CD4-positive, CD25-positive, alpha-beta regulatory T cell (primary cell): ENCODE results near the gene ATP8B1. TPM values are rescaled to one million over a fixed set of nuclear protein-coding genes. Genes with fewer than 3 reads are reported as not detected.

ENCODE experiments used
- ATAC-seq, 2 donors: fragments of 150-1000 bp; cut with Tn5 transposase; one replicate each; pipeline ENCODE4 v1.10.0; 2021; ENCODE audit warnings: low read depth in 2 of 2, moderate number of reproducible peaks in 2 of 2, moderate library complexity in 1 of 2
- DNase-seq, 3 donors: peaks; one replicate each; pipeline versions ENCODE4 v3.0.0 to v3.0.0-alpha.2; 2012 to 2022; ENCODE audit warnings: mixed read lengths in 1 of 3
- H3K27ac ChIP-seq: one replicate; pipeline ENCODE4 v1.7.0; 2013; ENCODE audit warnings: mild to moderate bottlenecking, low read length; ENCODE audit not compliant: insufficient read depth, poor library complexity, severe bottlenecking
- H3K27me3 ChIP-seq: one replicate; pipeline ENCODE4 v1.7.0; 2013; ENCODE audit warnings: low read length; ENCODE audit not compliant: control insufficient read depth, insufficient read depth
- H3K36me3 ChIP-seq: one replicate; pipeline ENCODE4 v1.7.0; 2013; ENCODE audit warnings: mild to moderate bottlenecking, low read length, moderate library complexity; ENCODE audit not compliant: control insufficient read depth, insufficient read depth
- H3K4me1 ChIP-seq: 2 replicates; pipeline ENCODE4 v1.7.0; 2013; ENCODE audit warnings: mild to moderate bottlenecking, low read length; ENCODE audit not compliant: insufficient read depth, control insufficient read depth, poor library complexity, severe bottlenecking
- H3K4me3 ChIP-seq: one replicate; pipeline ENCODE4 v1.7.0; 2013; ENCODE audit warnings: low read depth, mild to moderate bottlenecking, low read length, moderate library complexity
- H3K9me3 ChIP-seq, 2 experiments: 1 replicate in 1 of 2; 2 replicates in 1 of 2; pipeline ENCODE4 v1.7.0; 2013; ENCODE audit warnings: low read length in 2 of 2, mild to moderate bottlenecking in 1 of 2, moderate library complexity in 1 of 2; ENCODE audit not compliant: control insufficient read depth in 2 of 2
- H3K27ac Mint-ChIP-seq, 3 donors: one replicate each; pipeline ENCODE4 v1.8.0; 2020 to 2022; ENCODE audit warnings: mild to moderate bottlenecking in 3 of 3, mixed read lengths in 3 of 3, moderate library complexity in 2 of 3
- H3K27me3 Mint-ChIP-seq: one replicate; pipeline ENCODE4 v1.8.0; 2022; ENCODE audit warnings: mild to moderate bottlenecking, mixed read lengths
- H3K36me3 Mint-ChIP-seq: one replicate; pipeline ENCODE4 v1.8.0; 2020; ENCODE audit warnings: mixed read lengths
- H3K4me1 Mint-ChIP-seq, 4 donors: one replicate each; pipeline ENCODE4 v1.8.0; 2020 to 2022; ENCODE audit warnings: mixed read lengths in 4 of 4, mild to moderate bottlenecking in 1 of 4
- H3K4me3 Mint-ChIP-seq, 4 donors: one replicate each; pipeline ENCODE4 v1.8.0; 2020 to 2022; ENCODE audit warnings: mild to moderate bottlenecking in 4 of 4, mixed read lengths in 4 of 4, moderate library complexity in 3 of 4
- H3K9me3 Mint-ChIP-seq, 7 donors: one replicate each; pipeline ENCODE4 v1.8.0; 2020 to 2022; ENCODE audit warnings: mixed read lengths in 7 of 7, mild to moderate bottlenecking in 3 of 7, moderate library complexity in 2 of 7
- polyA plus RNA-seq, 4 donors: library from polyadenylated mRNA; unstranded; fragments of 300-500 nt; fragmentation: Illumina TruSeq; gene quantifications; one replicate each; pipeline ENCODE4 v1.2.3, GENCODE V29; 2021
- total RNA-seq: library from RNA; stranded (reverse); gene quantifications from one replicate; pipeline ENCODE4 v1.2.3, GENCODE V29; 2022

ATP8B1 gene
- total and polyA plus RNA-seq, 5 donors from 2014 or later, result 0.20 TPM; not detected in 4

DNA sequence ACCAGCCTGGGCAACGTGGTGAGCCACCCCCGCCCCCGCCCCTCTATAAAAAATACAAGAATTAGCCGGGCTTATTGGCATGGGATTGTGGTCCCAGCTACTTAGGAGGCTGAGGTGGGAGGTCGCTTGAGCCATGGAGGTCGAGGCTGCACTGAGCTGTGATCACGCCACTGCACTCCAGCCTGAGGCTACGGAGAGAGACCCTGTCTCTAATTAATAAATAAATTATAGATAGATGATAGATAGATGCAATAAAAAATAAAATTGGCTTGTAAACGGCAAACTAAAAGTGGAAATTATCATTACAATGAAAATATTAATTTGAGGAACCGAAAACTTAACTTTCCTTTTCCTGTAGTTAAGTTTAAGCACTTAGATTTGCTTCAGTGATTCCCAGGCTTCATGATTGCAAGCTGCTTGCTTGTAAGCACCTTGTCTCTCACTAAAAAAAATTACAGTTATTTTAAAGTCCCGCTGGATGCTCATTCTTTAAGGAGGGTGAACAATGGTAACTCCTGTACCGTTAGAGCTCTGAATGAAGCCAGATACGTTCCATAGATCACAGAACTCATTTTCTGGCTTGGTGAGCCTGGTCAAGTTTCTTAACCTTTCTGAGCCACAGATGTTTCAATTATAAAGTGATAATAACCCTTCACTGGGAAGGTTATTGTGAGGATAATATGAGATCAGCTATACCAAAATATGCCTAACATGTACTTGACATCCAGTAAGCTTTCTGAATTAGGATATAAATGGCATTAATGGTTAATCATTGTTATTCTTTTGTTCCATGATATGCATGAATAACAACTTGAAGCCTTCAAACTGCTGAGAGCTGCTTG is 172.1 kb downstream of the ATP8B1 start:
- no peak for ATAC-seq
- Mint-ChIP-seq H3K27me3 (peaks cover 4% of the 10 kb centered on the region), H3K9me3 (no peaks in the 10 kb centered on the region), H3K4me1 (peaks cover 9 to 24% (median 16%) of the 10 kb centered on the region in 4 donors), H3K27ac (peak overlapping the region; percentile 96 to 97 (median 97)), H3K36me3 (peaks cover 15% of the 10 kb centered on the region), H3K4me3 (peak overlapping the region; percentile 93 to 100 (median 98))
- Histone ChIP-seq H3K27ac (peak overlapping the region; percentile 71), H3K36me3 (no peaks in the 10 kb centered on the region), H3K9me3 (no peaks in the 10 kb centered on the region), H3K4me3 (peak overlapping the region; percentile 88), H3K4me1 (peaks cover 20% of the 10 kb centered on the region), H3K27me3 (no peaks in the 10 kb centered on the region)
- DNase-seq, result no peak

DNA sequence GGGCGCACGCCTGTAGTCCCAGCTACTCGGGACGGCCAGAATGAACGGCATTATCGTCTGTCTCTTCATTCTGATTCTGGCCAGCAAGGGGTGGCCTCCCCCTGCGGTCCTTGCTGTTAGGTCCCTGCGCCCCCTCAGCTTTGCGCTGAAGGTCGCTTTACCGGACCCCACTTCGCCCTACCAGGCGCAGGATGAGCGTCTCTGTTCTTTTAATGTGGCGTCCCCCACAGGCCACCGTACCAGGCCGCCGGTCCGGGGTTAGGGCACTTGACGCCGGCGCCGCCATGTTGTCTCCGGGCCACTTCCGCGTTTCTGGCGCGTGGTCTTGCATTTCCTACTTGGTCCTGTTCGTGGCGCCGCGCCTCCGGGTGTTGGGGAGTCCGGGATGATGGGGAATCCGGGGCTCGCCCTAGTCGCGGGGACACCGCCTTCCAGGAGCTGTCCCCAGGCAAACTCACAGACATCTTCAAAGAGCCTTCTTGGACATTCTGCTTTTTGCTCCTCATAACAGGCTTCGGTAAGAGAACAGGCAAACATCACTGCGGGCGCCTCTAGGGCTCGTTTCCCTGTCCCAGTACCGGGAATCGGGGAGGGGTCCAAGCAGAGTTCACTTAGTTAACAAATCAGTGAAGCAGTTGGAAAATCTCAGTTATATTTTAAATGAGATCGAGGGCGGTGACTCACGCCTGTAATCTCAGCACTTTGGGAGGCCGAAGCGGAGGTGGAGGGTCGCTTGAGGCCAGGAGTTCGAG is 172.9 kb downstream of the ATP8B1 start:
- Mint-ChIP-seq H3K4me1 (peaks cover 9 to 24% (median 13%) of the 10 kb centered on the region in 4 donors), H3K27me3 (peaks cover 4% of the 10 kb centered on the region), H3K36me3 (peaks cover 12% of the 10 kb centered on the region), H3K27ac (peak overlapping the region; percentile 96 to 97 (median 97)), H3K9me3 (no peaks in the 10 kb centered on the region), H3K4me3 (peak overlapping the region; percentile 93 to 100 (median 98))
- H3K4me3 ChIP-seq, result peak overlapping the region; percentile 88
- no peaks in the 10 kb centered on the region for H3K27me3 ChIP-seq
- peak overlapping the region; percentile 71 for H3K27ac ChIP-seq
- H3K9me3 ChIP-seq, result no peaks in the 10 kb centered on the region
- peaks cover 20% of the 10 kb centered on the region for H3K4me1 ChIP-seq
- peak; percentile 98 for ATAC-seq
- DNase-seq, result peak; percentile 91 to 95 (median 92)
- no peaks in the 10 kb centered on the region for H3K36me3 ChIP-seq

DNA sequence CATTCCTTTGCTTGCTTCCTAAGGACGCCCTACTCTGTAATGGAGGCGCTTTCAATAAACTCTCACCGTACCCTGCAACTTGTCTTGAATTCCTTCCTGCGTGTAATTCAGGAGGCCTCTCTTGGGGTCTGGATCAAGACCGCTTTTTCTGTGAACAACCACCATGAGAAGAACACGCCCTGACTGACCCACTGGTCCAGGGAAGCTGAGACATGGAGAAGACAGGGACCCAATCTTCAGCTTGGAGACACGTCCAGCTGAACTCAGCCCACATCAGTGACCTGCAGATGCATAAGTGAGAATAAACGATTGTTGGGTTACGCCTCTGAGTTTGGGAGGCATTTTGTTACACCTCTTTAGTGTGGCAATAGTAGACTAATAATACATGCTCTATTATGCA is 173.7 kb downstream of the ATP8B1 start:
- Histone ChIP-seq H3K4me1 (peaks cover 20% of the 10 kb centered on the region), H3K27me3 (no peaks in the 10 kb centered on the region), H3K9me3 (no peaks in the 10 kb centered on the region), H3K27ac (peak overlapping the region; percentile 71), H3K4me3 (peak overlapping the region; percentile 88), H3K36me3 (no peaks in the 10 kb centered on the region)
- peak overlapping the region in 2 of 3 donors; percentile 96 to 97 for H3K27ac Mint-ChIP-seq
- H3K36me3 Mint-ChIP-seq, result peaks cover 11% of the 10 kb centered on the region
- H3K27me3 Mint-ChIP-seq, result peaks cover 4% of the 10 kb centered on the region
- no peaks in the 10 kb centered on the region for H3K9me3 Mint-ChIP-seq
- H3K4me3 Mint-ChIP-seq, result peak overlapping the region; percentile 93 to 100 (median 98)
- ATAC-seq (no peak), DNase-seq (no peak)
- H3K4me1 Mint-ChIP-seq, result peaks cover 9 to 23% (median 12%) of the 10 kb centered on the region in 4 donors

DNA sequence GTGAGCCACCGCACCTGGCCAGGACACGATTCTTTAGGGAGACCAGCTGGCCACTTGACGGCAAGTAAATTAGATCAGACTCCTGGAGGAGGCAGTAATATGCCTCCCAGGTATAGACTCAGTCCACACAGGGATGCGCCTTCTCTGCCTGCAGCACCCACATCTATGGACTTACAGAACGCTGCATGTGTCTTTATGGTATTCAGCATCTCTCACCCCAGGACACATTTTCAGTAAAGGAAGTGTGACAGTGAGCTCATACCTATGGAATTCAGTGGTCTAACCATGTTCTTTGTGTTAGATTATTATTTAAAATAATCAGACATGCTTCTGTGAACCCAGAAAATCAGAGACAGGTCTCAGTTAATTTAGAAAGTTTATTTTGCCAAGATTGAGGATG is 175.6 kb downstream of the ATP8B1 start:
- DNase-seq, result no peak
- no peak overlapping the region for H3K27ac ChIP-seq
- no peaks in the 10 kb centered on the region for H3K36me3 ChIP-seq
- Mint-ChIP-seq H3K4me3 (peak overlapping the region in 3 of 4 donors; percentile 6 to 79 (median 73)), H3K36me3 (peaks cover 9% of the 10 kb centered on the region), H3K27ac (no peak overlapping the region), H3K9me3 (no peaks in the 10 kb centered on the region), H3K27me3 (peaks cover 4% of the 10 kb centered on the region), H3K4me1 (peaks cover 9 to 22% (median 12%) of the 10 kb centered on the region in 4 donors)
- H3K4me3 ChIP-seq, result no peak overlapping the region
- H3K4me1 ChIP-seq, result peaks cover 22% of the 10 kb centered on the region
- no peaks in the 10 kb centered on the region for H3K9me3 ChIP-seq
- ATAC-seq, result no peak
- H3K27me3 ChIP-seq, result no peaks in the 10 kb centered on the region

DNA sequence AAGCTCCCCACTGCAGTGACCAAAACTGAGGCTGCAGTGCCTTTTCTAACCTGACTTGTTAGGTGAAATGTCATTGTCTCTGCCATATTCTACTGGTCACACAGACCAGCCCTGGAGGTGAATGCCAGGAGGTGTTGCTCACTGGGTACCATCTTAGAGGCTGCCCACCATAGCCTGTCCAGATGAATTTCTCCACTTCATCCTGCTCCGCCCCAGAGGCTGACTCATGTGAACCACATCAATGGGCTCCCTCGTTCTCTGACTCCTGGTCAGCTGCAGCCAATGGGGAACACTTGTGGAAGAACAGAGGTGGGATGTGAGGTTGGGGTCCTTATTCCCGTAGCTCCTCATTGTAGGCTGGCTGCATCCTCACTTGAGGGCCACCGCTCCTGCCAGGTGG is 178.1 kb downstream of the ATP8B1 start:
- H3K9me3 Mint-ChIP-seq, result no peaks in the 10 kb centered on the region
- H3K4me1 ChIP-seq, result peaks cover 22% of the 10 kb centered on the region
- ATAC-seq, result no peak
- H3K4me3 Mint-ChIP-seq, result peak overlapping the region in 2 of 4 donors; percentile 4 to 56
- H3K9me3 ChIP-seq, result no peaks in the 10 kb centered on the region
- DNase-seq, result no peak
- peaks cover 6 to 29% (median 11%) of the 10 kb centered on the region in 4 donors for H3K4me1 Mint-ChIP-seq
- no peaks in the 10 kb centered on the region for H3K27me3 ChIP-seq
- H3K27ac ChIP-seq, result no peak overlapping the region
- H3K27ac Mint-ChIP-seq, result no peak overlapping the region
- no peaks in the 10 kb centered on the region for H3K36me3 ChIP-seq
- peaks cover 9% of the 10 kb centered on the region for H3K27me3 Mint-ChIP-seq
- H3K36me3 Mint-ChIP-seq, result peaks cover 4% of the 10 kb centered on the region
- H3K4me3 ChIP-seq, result no peak overlapping the region

DNA sequence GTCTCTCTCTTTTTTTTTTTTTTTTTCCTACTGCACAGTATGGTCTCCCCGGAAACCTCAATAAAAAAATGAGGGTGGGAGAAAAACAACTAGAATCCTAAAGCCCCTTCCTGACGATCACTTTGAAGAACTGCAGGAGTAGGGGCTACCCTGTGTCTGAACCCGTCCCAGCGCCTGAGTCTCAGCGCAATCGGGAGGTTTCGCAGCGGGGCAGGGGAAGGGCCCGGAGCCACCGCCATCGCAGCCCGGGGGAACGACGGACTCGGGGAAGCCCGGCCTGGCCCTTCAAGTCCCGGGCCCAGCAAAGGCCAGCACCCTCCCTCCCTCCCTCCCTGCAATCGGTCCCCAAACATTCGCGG is 181.9 kb downstream of the ATP8B1 start:
- H3K27me3 Mint-ChIP-seq, result peaks cover 7% of the 10 kb centered on the region
- ATAC-seq (peak in 1 of 2 donors; percentile 1), DNase-seq (no peak)
- H3K36me3 Mint-ChIP-seq, result peaks cover 9% of the 10 kb centered on the region
- H3K27ac Mint-ChIP-seq, result peak overlapping the region; percentile 99
- H3K9me3 ChIP-seq, result no peaks in the 10 kb centered on the region
- H3K27ac ChIP-seq, result peak overlapping the region; percentile 93
- no peaks in the 10 kb centered on the region for H3K9me3 Mint-ChIP-seq
- peaks cover 24% of the 10 kb centered on the region for H3K4me1 ChIP-seq
- peak overlapping the region; percentile 95 to 100 (median 98) for H3K4me3 Mint-ChIP-seq
- peaks cover 10% of the 10 kb centered on the region for H3K36me3 ChIP-seq
- peaks cover 5 to 48% (median 21%) of the 10 kb centered on the region in 4 donors for H3K4me1 Mint-ChIP-seq
- H3K27me3 ChIP-seq, result no peaks in the 10 kb centered on the region
- H3K4me3 ChIP-seq, result peak overlapping the region; percentile 89

DNA sequence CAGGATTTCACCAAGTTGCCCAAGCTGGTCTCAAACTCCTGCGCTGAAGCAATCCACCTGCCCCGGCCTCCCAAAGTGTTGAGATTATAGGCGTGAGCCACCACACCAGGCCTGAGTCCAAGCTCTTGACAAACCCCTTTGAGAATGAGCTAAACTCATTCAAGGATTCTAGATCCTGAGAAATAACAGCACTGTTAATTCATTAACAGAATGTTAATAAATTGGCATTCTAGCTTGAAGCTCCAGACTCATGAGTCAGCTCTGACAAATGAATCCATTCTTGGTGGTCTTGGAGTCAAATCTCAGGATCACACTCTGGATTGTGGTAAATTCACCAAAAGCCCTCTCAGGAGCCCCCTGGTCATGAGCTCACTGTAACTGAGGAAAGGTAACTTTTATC is 183.2 kb downstream of the ATP8B1 start:
- peaks cover 7% of the 10 kb centered on the region for H3K27me3 Mint-ChIP-seq

More for the DNA sequence above, 183.2 kb downstream of the ATP8B1 start:
- Mint-ChIP-seq H3K27ac (peak overlapping the region in 1 of 3 donors; percentile 99), H3K4me3 (peak overlapping the region; percentile 72 to 100 (median 96)), H3K9me3 (no peaks in the 10 kb centered on the region), H3K36me3 (peaks cover 14% of the 10 kb centered on the region), H3K4me1 (peaks cover 5 to 53% (median 22%) of the 10 kb centered on the region in 4 donors)
- Histone ChIP-seq H3K4me3 (peak overlapping the region; percentile 89), H3K9me3 (no peaks in the 10 kb centered on the region), H3K36me3 (peaks cover 18% of the 10 kb centered on the region), H3K4me1 (peaks cover 24% of the 10 kb centered on the region), H3K27ac (peak overlapping the region; percentile 93), H3K27me3 (no peaks in the 10 kb centered on the region)
- ATAC-seq (no peak), DNase-seq (no peak)
